A549 treated with AZD2906 at 1 μM for 4 hours (cell line): ENCODE measurements around the gene HIPK3. TPM values are rescaled to one million over a fixed set of nuclear protein-coding genes. Genes with fewer than 3 reads are reported as not detected.

Experiments used
- total RNA-seq: library from RNA; stranded (reverse); fragments of 200-300 nt; extraction: Qiagen RNA extraction; gene quantifications from 5 replicates; pipeline ENCODE4 v1.2.3, GENCODE V29; 2022

HIPK3 gene
- total RNA-seq: 12.6 to 17.8 TPM (median 16.4 TPM) in 5 replicates

DNA sequence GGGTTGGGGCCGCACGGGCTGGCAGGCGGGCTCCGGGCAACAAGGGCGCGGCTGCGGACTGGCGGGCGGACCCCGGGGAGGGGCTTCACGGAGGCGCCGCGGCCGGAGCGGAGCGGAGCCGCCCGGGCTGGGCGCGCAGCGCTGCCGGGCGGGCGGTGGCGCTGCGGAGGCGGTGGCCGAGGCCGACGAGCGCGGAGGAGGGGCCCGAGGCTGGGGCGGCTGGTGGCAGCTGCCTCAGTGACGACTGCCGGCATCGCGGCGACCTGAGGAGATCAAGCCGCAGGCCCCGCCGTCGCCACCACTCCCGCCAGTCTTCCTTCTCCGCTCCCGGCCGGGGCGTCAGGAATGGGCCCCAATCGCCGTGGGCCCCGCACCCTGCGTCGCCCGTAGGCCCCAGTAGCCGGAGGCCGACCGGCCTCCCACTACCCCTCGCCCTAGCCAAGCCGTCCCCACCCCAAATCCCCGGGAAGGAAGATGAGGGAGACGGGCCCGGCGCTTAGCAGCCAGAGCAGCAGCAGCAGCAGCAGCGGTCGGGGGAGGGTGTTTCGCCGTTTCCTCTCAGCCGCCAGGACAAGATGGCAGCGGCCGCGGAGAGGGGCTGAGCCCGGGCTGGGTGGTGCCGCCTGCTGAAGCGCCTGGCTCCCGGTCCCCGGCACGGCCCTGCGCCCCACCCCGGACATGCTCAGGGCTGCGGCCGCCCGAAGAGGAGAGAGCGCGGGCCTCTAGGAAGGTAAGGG lies at the start of gene HIPK3:
Gene HIPK3, plus strand, starts transcription at position 222 of the 737 bp plus-strand sequence.

DNA sequence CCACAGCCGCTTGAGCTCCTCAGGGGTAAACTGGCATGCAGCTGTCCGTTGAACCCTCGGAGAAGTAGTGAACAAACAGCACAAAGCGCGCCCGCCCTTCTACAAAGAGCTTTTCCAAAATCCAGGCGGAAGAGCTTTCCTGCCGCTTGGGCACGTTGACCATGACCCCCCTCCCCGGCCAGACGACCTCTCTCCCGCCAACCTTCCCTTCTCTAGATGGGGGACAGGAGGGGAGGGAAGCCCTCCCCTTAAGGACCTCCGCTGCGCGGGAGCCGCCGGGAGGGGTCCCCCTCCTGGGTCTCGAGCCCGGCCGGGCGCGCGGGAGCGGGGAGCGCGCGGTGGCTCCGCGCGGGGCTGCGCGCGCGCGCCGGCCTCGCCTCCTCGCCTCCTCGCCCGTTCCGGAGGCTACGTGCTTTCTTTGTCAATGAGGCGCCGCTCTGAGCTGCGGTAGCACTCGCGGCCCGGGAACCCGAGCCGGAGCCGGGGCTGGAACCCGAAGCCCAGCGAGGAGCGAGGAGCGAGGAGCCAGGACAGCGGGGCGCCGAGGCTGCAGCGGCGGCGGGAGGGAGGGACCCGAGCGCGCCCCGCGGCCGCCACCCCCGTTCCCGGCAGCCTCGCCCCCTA lies 118.6 kb downstream of the HIPK3 start, which contains the start of gene KIAA1549L:
Gene KIAA1549L, plus strand, starts transcription at position 421 of the 624 bp plus-strand sequence.

Other genes with a start within 250 kb of the HIPK3 start
- 6.0 to 6.9 TPM (median 6.8 TPM) in 5 replicates for gene DEPDC7, start 241.5 kb upstream of the HIPK3 start, total RNA-seq
- gene TCP11L1, start 217.8 kb upstream of the HIPK3 start, total RNA-seq: 17.8 to 26.6 TPM (median 21.6 TPM) in 5 replicates
- gene CSTF3, start 95.9 kb upstream of the HIPK3 start, total RNA-seq: 23.2 to 25.6 TPM (median 24.9 TPM) in 5 replicates
- 5.7 to 8.9 TPM (median 7.5 TPM) in 5 replicates for gene KIAA1549L, start 118.7 kb downstream of the HIPK3 start, total RNA-seq